Panc1 (cell line): ENCODE measurements around the gene ZNF521. TPM values are rescaled to one million over a fixed set of nuclear protein-coding genes. Genes with fewer than 3 reads are reported as not detected.

Source experiments
- ATAC-seq: fragments of 200-7000 bp; cut with Tn5 transposase; 2 replicates; pipeline ENCODE4 v1.9.1; 2020; ENCODE audit warnings: mild to moderate bottlenecking, moderate library complexity
- BruUV-seq: library from RNA; stranded (reverse); fragments of 400-500 nt; replicated peaks from 2 replicates; lab custom pipeline; 2021; lab: Mats Ljungman, UMichigan
- CTCF ChIA-PET: fragments of 300-600 bp; sonication (Branson Sonifier 250); formaldehyde crosslinking; loops from one replicate; lab custom pipeline; 2022; ENCODE audit warnings: antibody characterized with exemption; lab: Charles Lee
- POLR2A ChIA-PET: fragments of 300-600 bp; sonication (Branson Sonifier 250); formaldehyde crosslinking; loops from one replicate; lab custom pipeline; 2022; ENCODE audit warnings: antibody characterized with exemption; lab: Charles Lee
- DNase-seq: peaks from one replicate; pipeline ENCODE4 v3.0.0-alpha.2; 2010; ENCODE audit warnings: low read depth, low spot score
- H3K27ac ChIP-seq: 2 replicates; pipeline ENCODE4 v1.5.1; 2011; ENCODE audit warnings: mild to moderate bottlenecking, low read length, inconsistent platforms
- H3K27me3 ChIP-seq: fragments of 200-500 bp; sonication (Bioruptor generic); 2 replicates; pipeline ENCODE4 v1.6.0; 2014; ENCODE audit warnings: low read length, inconsistent platforms; ENCODE audit not compliant: control insufficient read depth, insufficient read depth
- H3K36me3 ChIP-seq: fragments of 200-500 bp; sonication (Bioruptor generic); 2 replicates; pipeline ENCODE4 v1.5.1; 2014; ENCODE audit warnings: inconsistent platforms, mild to moderate bottlenecking, low read length, moderate library complexity; ENCODE audit not compliant: control insufficient read depth, insufficient read depth
- H3K4me1 ChIP-seq: 2 replicates; pipeline ENCODE4 v1.5.1; 2011; ENCODE audit warnings: inconsistent platforms, mild to moderate bottlenecking, low read length, moderate library complexity; ENCODE audit not compliant: control insufficient read depth, insufficient read depth
- H3K4me3 ChIP-seq, 2 experiments: 2 replicates each; pipeline ENCODE4 v1.5.1; 2011 to 2012; ENCODE audit warnings: low read depth in 2 of 2, low read length in 2 of 2, mild to moderate bottlenecking in 2 of 2, inconsistent platforms in 1 of 2, moderate library complexity in 1 of 2
- H3K9me3 ChIP-seq: fragments of 200-500 bp; sonication (Bioruptor generic); 2 replicates; pipeline ENCODE4 v1.5.1; 2014; ENCODE audit warnings: low read depth, mild to moderate bottlenecking, inconsistent platforms, low read length, moderate library complexity; ENCODE audit not compliant: control insufficient read depth, insufficient read depth
- CTCF ChIP-seq: fragments of 450-650 bp; IDR thresholded peaks from 2 replicates; pipeline ENCODE4 v1.5.1; 2017; ENCODE audit warnings: mild to moderate bottlenecking
- POLR2AphosphoS5 ChIP-seq: IDR thresholded peaks from 2 replicates; pipeline ENCODE4 v1.6.1; 2012; ENCODE audit warnings: mild to moderate bottlenecking, low read depth, low read length, moderate library complexity
- REST ChIP-seq, 2 experiments: IDR thresholded peaks; 2 replicates each; pipeline ENCODE4 v1.6.1; 2011 to 2012; ENCODE audit warnings: low read depth in 2 of 2, control low read depth in 1 of 2, low read length in 1 of 2, mild to moderate bottlenecking in 1 of 2, moderate library complexity in 1 of 2; ENCODE audit not compliant: insufficient read depth in 1 of 2
- SIN3A ChIP-seq: IDR thresholded peaks from 2 replicates; pipeline ENCODE4 v1.6.1; 2012; ENCODE audit warnings: low read depth, mild to moderate bottlenecking, low read length, moderate library complexity, borderline replicate concordance; ENCODE audit not compliant: insufficient read depth
- TCF7L2 ChIP-seq: IDR thresholded peaks from 2 replicates; pipeline ENCODE4 v1.6.1; 2011; ENCODE audit warnings: mild to moderate bottlenecking, low read depth, low read length, inconsistent platforms
- in situ Hi-C: cut with HindIII; loops from 2 replicates; pipeline ENCODE4 v1.10.0; 2016; ENCODE audit warnings: low sequenced_read_pairs, low pct_unique_long_range_greater_than_20kb
- intact Hi-C: fragments of 100-400 bp; cut with micrococcal nuclease; formaldehyde crosslinking; loops from one replicate; pipeline ENCODE4 v1.10.0; 2022; ENCODE audit not compliant: unreplicated experiment
- total RNA-seq: library from RNA; stranded (reverse); gene quantifications from one replicate; pipeline ENCODE4 v1.2.1, GENCODE V29; 2021; ENCODE audit not compliant: unreplicated experiment

Gene ZNF521
- total RNA-seq, 1 experiment from 2014 or later = 0.15 TPM

DNA sequence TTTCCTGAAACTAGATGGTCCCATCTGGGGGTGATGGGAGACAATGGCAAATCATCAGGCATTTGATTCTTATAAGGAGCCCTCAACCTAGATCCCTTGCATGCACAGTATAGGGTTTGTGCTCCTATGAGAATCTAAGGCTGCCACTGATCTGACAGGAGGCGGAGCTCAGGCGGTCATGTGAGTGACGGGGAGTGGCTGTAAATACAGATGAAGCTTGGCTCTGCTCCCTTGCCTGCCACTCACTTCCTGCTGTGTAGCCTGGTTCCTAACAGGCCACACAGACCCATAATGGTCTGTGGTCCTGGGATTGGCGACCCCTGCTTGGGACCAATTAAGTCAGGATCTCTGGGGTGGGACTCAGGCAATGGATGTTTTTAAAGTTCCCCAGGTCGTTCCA, 293.4 kb downstream of the ZNF521 start:
- POLR2A ChIA-PET = no interaction called here
- CTCF ChIA-PET = no interaction called here
- Histone ChIP-seq H3K27me3 (no peaks in the 10 kb centered on the region), H3K36me3 (no peaks in the 10 kb centered on the region), H3K4me3 (no peak overlapping the region), H3K27ac (no peak overlapping the region), H3K9me3 (no peaks in the 10 kb centered on the region), H3K4me1 (no peaks in the 10 kb centered on the region)
- intact Hi-C loops = no loop called here
- BruUV-seq = no TSS peak
- DNase-seq (no peak), ATAC-seq (no peak)
- TF ChIP-seq TCF7L2 = no peak
- no peak for TF ChIP-seq CTCF
- TF ChIP-seq SIN3A = no peak
- TF ChIP-seq POLR2AphosphoS5 = no peak
- no peak for TF ChIP-seq REST (IDR thresholded peaks at IDR 0.05; ENCODE audit: insufficient read depth in 1 of 2, low read depth in 2 of 2, low read length in 1 of 2)
- in situ Hi-C loops = no loop called here

DNA sequence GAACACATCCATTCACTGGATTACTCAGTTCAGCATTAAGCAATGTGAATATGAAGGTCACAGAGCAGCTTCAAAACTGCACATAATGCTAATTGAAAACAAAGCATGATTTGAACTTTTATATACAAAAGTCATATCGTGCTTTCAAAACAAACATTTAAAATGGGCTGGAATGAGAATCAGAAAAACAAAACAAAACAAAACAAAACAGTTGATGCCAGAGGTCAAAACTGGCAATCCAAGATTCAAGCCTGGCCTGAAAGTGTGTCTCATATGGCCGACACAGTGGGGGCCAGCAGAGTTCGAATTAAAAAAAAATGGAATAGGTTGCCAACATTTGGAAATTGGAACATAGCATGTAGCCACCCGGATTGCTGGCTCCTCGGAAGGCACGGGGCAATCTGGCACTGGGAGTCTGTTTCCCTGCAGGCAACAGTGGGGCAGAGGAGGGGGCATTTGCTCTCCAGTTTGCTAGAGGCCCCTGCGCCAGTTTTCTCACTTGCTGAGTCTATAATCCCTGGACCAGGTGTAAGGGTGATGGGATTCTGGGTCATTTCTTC, 294.4 kb downstream of the ZNF521 start:
- ATAC-seq = no peak
- CTCF ChIA-PET = no interaction called here
- Histone ChIP-seq H3K4me1 (no peaks in the 10 kb centered on the region), H3K9me3 (no peaks in the 10 kb centered on the region), H3K27ac (no peak overlapping the region), H3K27me3 (no peaks in the 10 kb centered on the region), H3K4me3 (no peak overlapping the region), H3K36me3 (no peaks in the 10 kb centered on the region)
- POLR2A ChIA-PET = no interaction called here
- intact Hi-C loops = no loop called here
- no peak for DNase-seq
- TF ChIP-seq POLR2AphosphoS5 (no peak), REST (IDR thresholded peaks at IDR 0.05; ENCODE audit: insufficient read depth in 1 of 2, low read depth in 2 of 2, low read length in 1 of 2) (no peak), TCF7L2 (no peak), SIN3A (no peak), CTCF (no peak)
- in situ Hi-C loops = no loop called here
- BruUV-seq = no TSS peak
